IPS DF 6.9 (cell line): Measurements from ENCODE around the gene SYNCRIP.
"Not testable (repeated sequence)": the region's sequence is repeated elsewhere in the genome, so short reads cannot be mapped to it uniquely, and the experiment has no call there.

Experiments
- DNase-seq: peaks from one replicate; pipeline ENCODE4 v3.0.0-alpha.2; 2013; ENCODE audit warnings: low read depth, low spot score
- H3K27ac ChIP-seq: one replicate; pipeline ENCODE4 v1.5.1; 2013; ENCODE audit warnings: low read length, control low read depth
- H3K27me3 ChIP-seq: 2 replicates; pipeline ENCODE4 v1.6.1; 2013; ENCODE audit warnings: mild to moderate bottlenecking, low read length; ENCODE audit not compliant: control insufficient read depth, insufficient read depth
- H3K36me3 ChIP-seq: 2 replicates; pipeline ENCODE4 v1.6.1; 2013; ENCODE audit warnings: low read length; ENCODE audit not compliant: control insufficient read depth, insufficient read depth
- H3K4me1 ChIP-seq: 2 replicates; pipeline ENCODE4 v1.6.1; 2013; ENCODE audit warnings: low read length; ENCODE audit not compliant: control insufficient read depth, insufficient read depth
- H3K4me3 ChIP-seq: 2 replicates; pipeline ENCODE4 v1.5.1; 2013; ENCODE audit warnings: mild to moderate bottlenecking, low read length
- H3K9me3 ChIP-seq: 2 replicates; pipeline ENCODE4 v1.6.1; 2013; ENCODE audit warnings: low read length, inconsistent platforms; ENCODE audit not compliant: control insufficient read depth, insufficient read depth
- WGBS: extraction: QIAGEN DNeasy Blood & Tissue Kit; methylation state at CpG from one replicate; pipeline ENCODE4 v1.1.7; 2013; ENCODE audit warnings: mixed read lengths, missing lambda C conversion rate; ENCODE audit not compliant: insufficient read length, insufficient coverage; 5-methylcytosine and 5-hydroxymethylcytosine counted together

SYNCRIP gene

DNA sequence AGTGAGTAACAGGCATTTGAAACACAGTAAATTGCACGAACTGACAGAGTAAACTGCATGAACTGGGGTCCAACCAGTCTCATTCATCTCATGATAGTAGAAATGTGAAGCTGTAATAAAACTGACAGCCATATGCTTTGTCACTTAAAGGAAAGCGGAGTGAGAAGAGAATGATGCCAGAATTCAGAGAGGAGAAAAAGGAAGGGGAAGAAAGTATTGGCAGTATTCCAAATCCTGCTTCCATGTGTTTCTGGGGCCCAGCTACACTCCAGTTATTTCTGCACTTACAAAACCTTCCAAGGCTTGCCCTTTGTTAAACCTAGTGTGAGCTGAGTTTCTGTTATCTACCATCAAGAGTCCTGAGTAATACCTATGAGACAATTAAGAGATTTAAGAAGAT, 66.2 kb downstream of the SYNCRIP start:
- H3K36me3 ChIP-seq: no peaks in the 10 kb centered on the region
- H3K9me3 ChIP-seq: no peaks in the 10 kb centered on the region
- no peak overlapping the region for H3K4me3 ChIP-seq
- H3K4me1 ChIP-seq: peaks cover 4% of the 10 kb centered on the region; the same call in 1 of the 2 replicates
- no CpG with 5 or more reads among the region's 2 CpGs for WGBS
- no peak for DNase-seq
- no peak overlapping the region for H3K27ac ChIP-seq
- no peaks in the 10 kb centered on the region for H3K27me3 ChIP-seq

- no peak for DNase-seq
- no peak overlapping the region for H3K27ac ChIP-seq
These were observed 67.6 kb downstream of the SYNCRIP start for GRCh38 chr6:85574932-85575598.

DNA sequence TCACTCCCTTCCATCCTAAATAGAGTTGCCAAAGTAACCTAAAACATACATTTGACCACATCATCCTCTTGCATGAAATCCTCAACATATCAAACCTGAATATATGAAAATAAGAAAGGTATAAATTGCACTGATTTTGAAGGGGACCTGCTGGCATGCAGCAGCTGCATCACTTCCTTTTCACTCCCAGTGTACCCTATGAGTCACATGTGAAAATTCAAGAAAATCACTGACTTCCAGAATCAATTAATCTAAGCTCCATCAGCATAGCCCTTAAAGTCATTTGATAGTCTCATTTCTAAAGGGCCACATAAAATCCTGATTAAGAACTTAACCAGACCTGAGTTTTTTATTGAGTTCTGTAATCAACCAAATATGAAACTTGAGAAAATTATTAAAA, 73.4 kb downstream of the SYNCRIP start:
- Histone ChIP-seq H3K27ac (no peak overlapping the region), H3K4me1 (no peaks in the 10 kb centered on the region), H3K4me3 (no peak overlapping the region), H3K9me3 (no peaks in the 10 kb centered on the region), H3K27me3 (no peaks in the 10 kb centered on the region), H3K36me3 (no peaks in the 10 kb centered on the region)
- no peak for DNase-seq

More at GRCh38 chr6:85574932-85575598, 67.6 kb downstream of the SYNCRIP start:
- Histone ChIP-seq H3K27me3 (no peaks in the 10 kb centered on the region), H3K9me3 (no peaks in the 10 kb centered on the region), H3K4me1 (no peaks in the 10 kb centered on the region), H3K4me3 (no peak overlapping the region), H3K36me3 (no peaks in the 10 kb centered on the region)

DNA sequence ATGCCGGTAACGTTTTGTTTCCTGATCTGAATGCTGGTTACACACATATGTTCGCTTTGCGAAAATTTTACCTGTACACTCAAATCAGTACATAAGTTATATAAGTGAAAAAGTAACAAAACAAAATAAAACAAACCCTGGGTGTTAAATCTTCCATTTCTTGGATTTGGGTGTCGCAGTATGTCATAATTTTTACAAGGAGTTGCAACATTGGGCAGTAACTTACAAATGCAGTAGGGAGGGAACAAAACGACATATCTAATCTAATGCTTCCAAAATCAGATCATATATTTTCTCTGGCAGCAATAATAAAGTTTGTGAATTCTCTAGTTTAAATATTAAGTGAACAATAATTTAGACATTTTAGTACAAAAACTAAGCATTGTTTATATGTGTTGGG, 74.3 kb downstream of the SYNCRIP start:
- Histone ChIP-seq H3K9me3 (no peaks in the 10 kb centered on the region), H3K36me3 (no peaks in the 10 kb centered on the region), H3K27ac (no peak overlapping the region), H3K4me3 (no peak overlapping the region), H3K4me1 (no peaks in the 10 kb centered on the region), H3K27me3 (no peaks in the 10 kb centered on the region)
- no peak for DNase-seq
- no CpG with 5 or more reads among the region's 6 CpGs for WGBS

DNA sequence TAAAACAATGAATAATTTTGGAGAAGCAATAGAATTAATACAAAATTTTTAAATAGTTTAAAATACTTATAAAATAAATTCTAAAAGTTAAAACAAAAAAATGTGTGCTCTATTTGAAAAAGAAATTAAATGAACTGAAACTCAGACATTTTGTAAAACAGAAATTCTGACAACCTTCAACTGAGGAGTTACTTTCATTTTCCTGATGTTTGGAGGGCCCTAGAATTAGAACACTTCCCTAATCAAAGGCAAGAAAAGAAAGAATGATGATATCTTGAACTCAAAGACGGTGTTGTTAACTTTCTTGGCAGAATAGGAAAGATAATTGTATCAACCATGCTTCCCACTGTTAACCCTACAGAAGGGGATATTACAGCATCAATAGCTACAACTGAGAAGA, 77.0 kb downstream of the SYNCRIP start:
- Histone ChIP-seq H3K9me3 (no peaks in the 10 kb centered on the region), H3K36me3 (no peaks in the 10 kb centered on the region), H3K27me3 (no peaks in the 10 kb centered on the region), H3K4me3 (no peak overlapping the region), H3K4me1 (no peaks in the 10 kb centered on the region), H3K27ac (no peak overlapping the region)
- whole genome bisulfite sequencing: no CpG with 5 or more reads among the region's 1 CpG
- DNase-seq: no peak

GRCh38 chr6:85564223-85564622, 78.5 kb downstream of the SYNCRIP start:
- not testable (repeated sequence) for H3K4me3 ChIP-seq, DNase-seq, H3K27ac ChIP-seq, H3K4me1 ChIP-seq, H3K9me3 ChIP-seq, H3K27me3 ChIP-seq, H3K36me3 ChIP-seq
- WGBS: no CpG with 5 or more reads among the region's 2 CpGs
